HL-60/S4 treated with phorbol 12-myristate 13-acetate at 8.2 ng/mL for 4 days and 3 days (cell line): ENCODE data around the gene CMTM4.

ENCODE experiments used
- in situ Hi-C: fragments of 300-500 bp; cut with MboI; formaldehyde crosslinking; loops from 2 replicates; pipeline ENCODE4 v1.15.0; 2022; ENCODE audit warnings: low sequenced_read_pairs

The CMTM4 gene

GRCh38 chr16:66696669-66697630 is at the start of gene CMTM4:
Gene CMTM4, minus strand, starts transcription at chr16:66696743. Its CDS starts 218 bp downstream, at chr16:66696525.
- in situ Hi-C loops: no loop called here

DNA sequence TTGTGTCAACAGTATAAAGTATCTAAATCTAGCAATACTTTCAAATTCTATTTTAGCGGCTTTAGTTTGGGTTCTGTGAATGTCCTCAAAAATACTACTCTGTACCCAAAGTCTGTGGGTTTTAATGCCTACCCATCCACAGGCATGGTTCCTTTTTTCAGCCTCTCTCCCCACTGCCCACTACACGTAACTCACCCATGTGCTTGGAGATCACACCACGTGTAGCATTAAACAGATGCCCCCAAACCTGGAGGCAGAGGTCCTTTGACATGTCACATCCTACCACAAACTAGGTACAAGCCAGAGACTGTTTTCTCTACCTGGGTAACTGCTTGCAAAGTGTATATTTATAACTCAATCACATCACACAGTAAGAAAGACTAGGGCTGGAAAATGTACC is 49.5 kb upstream of the CMTM4 start:
- in situ Hi-C loops: no loop called here

- in situ Hi-C loops: no loop called here
These were observed 45.6 kb upstream of the CMTM4 start for GRCh38 chr16:66741950-66742808.

DNA sequence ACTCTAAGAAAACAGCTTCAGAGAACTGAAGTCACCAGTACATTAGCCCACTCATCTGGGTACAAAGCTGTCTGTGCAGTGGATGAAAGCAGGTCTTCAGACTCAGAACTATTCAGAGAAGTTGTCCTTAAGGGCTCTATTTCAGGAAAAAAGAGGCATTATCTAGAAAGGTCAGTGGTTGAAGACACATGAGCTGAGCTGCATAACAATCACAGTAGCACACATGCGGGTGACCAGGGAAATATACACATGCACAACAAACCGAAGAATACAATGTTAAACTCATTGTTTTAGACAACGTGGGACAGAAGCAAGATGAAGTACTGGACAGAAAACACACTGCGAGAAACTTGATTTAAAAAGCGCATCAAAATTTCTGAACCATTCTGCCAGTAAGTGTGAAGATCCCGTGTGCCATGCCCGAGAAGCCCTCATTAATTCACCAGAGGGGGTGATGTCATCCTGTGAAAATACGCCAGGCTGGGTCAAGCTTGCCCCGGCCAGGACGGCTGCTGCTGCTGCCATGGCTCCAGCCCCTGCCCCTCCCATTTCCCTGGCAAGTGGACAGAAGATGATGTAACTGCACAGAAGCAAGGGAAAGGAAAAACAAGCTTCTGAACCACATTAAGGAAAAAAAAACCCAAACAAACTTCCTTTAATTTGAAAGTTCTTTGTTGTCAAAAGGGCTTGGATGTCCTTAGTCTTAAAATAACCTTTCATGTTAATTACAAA is 44.8 kb upstream of the CMTM4 start:
- in situ Hi-C loops: no loop called here

DNA sequence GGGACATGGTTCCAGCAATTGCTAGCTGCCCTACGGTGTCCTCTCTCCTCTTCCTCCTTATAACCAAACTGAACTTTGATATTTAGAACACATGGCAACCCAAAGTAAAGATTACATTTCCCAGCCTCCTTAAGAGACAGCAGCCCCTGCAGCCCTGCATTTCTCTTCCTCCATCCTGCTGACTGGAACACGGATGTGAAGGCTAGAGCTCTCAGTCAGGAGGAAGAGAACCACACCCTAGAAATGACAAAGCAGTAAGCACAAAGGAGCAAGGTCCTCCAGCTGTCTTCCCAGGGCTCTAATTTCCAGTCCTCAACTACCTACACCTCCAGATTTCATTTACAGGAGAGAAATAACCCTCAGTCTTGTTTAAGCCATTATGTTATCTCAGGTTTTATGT is 44.0 kb upstream of the CMTM4 start:
- in situ Hi-C loops: no loop called here

DNA sequence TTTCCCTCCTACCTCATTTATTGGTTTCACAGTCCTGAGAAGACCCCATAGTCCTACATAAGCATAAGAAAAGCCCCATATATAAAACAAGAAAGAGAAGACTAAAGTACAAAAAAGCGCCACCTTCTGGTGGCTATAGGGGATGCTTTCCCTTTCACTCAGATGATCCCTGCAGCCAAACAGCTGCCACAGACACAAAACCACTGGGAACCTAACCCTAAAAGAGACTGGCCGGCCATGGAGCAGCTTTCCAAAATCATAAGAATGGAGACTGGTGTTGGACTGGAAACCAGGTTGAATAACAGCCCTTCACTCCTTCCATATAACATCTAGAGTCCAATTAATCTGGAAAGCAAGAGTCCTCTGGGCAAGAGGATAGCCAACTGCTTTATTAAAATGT is 43.5 kb upstream of the CMTM4 start:
- in situ Hi-C loops: no loop called here

- in situ Hi-C loops: no loop called here
These were observed 39.3 kb upstream of the CMTM4 start for GRCh38 chr16:66735891-66736290.

DNA sequence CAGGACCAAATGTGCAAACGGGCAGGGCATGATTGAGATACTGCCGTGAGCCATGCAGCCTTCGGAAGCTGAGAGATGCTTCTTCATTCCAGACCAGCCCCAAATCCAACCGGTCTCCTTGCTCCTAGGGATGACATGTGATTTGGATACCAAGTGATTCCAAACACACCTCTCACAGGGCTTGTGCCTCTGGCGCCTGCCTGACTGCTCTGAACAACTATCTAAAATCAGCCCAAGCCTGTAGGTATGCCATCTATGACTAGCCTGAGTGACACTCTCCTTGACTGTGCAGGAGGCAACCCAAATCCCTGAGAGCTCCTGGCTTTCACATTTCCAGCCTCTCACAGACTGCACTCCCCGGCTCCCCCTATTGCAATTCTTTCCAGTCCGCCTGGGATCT is 34.6 kb upstream of the CMTM4 start:
- in situ Hi-C loops: no loop called here

- in situ Hi-C loops: no loop called here
These were observed 32.3 kb upstream of the CMTM4 start for GRCh38 chr16:66728804-66729203.

DNA sequence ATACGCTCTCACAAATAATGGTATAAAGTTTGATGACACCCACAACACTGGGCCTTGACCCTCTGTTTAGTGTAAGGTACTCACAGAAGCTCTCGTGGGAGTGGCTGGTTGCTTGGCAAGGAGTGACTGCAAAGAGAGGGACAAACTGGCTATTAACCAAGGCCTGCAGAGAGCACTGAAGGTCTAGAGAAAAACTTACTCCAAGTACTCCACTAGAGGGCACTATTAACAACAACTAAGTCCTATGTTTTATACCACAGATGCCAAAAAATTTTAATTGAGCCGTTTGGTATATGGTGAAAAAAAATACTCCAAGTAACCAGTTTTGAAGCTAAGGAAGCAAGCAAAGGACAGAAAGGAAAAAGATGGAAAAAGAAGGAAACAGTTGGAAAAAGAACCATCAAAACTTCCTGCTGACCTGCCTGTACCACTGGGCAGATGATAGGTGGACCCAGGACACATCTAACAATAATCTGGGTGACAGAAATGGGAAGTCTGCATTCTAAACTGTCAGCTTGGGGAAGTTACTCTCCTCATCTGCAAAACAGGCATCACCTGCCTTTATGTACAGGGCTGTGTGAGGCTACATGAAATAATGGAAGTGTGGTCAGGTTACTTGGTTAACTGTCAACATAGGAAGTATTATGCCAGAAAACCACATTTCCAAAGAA is 31.7 kb upstream of the CMTM4 start:
- in situ Hi-C loops: no loop called here

- in situ Hi-C loops: no loop called here
These were observed 24.2 kb upstream of the CMTM4 start for GRCh38 chr16:66720766-66721165.

GRCh38 chr16:66719246-66719645 is 22.7 kb upstream of the CMTM4 start:
- in situ Hi-C loops: no loop called here

GRCh38 chr16:66717776-66718175 is 21.2 kb upstream of the CMTM4 start:
- in situ Hi-C loops: no loop called here

DNA sequence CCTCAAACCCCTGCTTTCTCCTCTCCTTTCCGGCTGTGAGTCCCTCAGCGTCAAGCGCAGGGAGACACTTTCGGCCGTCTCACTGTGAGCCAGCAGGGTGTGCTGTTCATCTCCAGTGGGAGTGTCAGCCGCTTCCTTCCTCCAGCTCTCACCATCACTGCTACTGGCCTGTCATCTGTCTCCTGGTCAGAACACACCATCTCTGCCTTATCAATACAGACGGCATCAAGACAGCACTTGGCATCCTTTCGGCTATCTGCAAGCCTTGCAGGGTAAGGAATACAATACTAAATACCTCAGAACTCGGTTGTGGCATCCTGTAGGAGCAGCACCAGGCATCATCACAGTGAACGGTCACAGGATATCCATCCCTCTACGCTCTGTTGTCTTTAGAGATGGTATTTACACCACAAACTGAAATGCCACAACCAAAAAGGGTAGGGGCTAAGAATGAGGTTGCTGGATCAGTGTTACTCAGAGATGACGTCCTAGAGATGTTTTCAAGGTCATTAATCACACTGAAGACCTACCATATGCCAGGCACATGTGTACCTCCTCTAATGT is 20.7 kb upstream of the CMTM4 start:
- in situ Hi-C loops: no loop called here

- in situ Hi-C loops: no loop called here
These were observed 18.2 kb upstream of the CMTM4 start for GRCh38 chr16:66714654-66715307.

- in situ Hi-C loops: no loop called here
These were observed 17.5 kb upstream of the CMTM4 start for GRCh38 chr16:66714062-66714461.

GRCh38 chr16:66713076-66713475 is 16.5 kb upstream of the CMTM4 start:
- in situ Hi-C loops: no loop called here

DNA sequence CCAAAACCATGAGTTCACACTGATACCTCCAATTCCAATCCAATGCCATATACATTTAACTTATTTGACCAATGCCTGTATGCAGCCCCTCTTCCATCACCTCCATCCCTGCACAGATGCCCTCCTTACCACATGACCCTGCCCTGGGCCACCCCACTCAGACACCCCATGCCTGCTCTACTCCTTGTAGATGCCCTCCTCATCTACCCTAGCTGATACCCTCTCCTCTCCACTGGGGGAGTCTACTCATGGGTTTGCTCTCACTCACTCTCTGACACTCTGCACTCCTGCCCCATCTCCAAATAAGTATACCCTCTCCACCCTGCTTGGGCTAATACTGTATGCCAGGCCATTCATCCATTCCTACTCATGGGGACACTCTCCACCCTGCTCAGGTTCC is 16.0 kb upstream of the CMTM4 start:
- in situ Hi-C loops: no loop called here

- in situ Hi-C loops: no loop called here
These were observed 15.0 kb upstream of the CMTM4 start for GRCh38 chr16:66711581-66711980.

GRCh38 chr16:66706506-66706880 is 9.9 kb upstream of the CMTM4 start:
- in situ Hi-C loops: no loop called here
